ENCODE measurements around the gene PTPRD.

Gene PTPRD

DNA sequence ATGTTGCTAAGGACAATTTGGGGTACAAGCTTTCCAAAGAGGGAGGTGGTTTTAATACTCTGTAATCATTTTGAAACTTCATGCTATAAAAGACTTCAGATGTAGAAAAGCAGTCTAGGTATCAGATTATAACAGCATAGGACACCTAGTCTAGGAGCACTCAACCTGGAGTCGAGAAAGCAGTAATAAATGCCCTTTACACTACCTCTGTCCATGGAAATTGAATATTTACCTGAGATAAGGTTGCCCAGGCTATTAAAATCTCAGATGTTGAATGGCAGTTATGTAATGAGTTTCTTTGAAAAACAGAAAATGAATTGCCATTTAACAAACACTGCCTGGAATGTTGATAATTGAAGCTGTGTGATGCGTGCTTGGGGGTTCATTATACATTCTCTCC, 2251.4 kb downstream of the PTPRD start:
- H3K4me3 ChIP-seq (ENCODE audit: low read depth, low read length) = no peak overlapping the region

DNA sequence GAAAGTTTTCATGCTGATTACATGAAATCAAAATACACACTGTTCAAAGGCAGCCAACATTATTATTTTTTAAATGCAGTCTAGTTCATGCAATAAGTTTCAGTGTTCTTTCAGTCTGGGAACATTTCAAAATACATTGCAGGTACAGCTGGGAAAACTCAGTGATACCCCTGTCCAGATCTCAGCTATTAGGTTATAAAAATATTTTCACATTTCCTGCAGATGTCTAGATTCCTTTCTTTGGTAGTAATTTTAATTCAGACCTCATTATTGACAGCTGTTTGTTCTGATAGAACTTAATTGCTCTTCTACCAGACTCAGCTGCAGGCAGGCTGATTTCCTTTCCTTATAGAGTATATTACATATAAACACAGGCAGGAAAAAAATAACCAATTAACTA, 2256.4 kb downstream of the PTPRD start:
- TF ChIP-seq, protein P1, sequence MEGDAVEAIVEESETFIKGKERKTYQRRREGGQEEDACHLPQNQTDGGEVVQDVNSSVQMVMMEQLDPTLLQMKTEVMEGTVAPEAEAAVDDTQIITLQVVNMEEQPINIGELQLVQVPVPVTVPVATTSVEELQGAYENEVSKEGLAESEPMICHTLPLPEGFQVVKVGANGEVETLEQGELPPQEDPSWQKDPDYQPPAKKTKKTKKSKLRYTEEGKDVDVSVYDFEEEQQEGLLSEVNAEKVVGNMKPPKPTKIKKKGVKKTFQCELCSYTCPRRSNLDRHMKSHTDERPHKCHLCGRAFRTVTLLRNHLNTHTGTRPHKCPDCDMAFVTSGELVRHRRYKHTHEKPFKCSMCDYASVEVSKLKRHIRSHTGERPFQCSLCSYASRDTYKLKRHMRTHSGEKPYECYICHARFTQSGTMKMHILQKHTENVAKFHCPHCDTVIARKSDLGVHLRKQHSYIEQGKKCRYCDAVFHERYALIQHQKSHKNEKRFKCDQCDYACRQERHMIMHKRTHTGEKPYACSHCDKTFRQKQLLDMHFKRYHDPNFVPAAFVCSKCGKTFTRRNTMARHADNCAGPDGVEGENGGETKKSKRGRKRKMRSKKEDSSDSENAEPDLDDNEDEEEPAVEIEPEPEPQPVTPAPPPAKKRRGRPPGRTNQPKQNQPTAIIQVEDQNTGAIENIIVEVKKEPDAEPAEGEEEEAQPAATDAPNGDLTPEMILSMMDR (conservative IDR thresholded peaks at IDR 0.05; ENCODE audit: low read depth, low read length) = no peak
- no peak overlapping the region for H3K4me3 ChIP-seq (ENCODE audit: low read depth, low read length)
- DNase-seq (ENCODE audit: low read depth) = no peak

More for the DNA sequence above, 2251.4 kb downstream of the PTPRD start:
- TF ChIP-seq, protein P1 (conservative IDR thresholded peaks at IDR 0.05; ENCODE audit: low read depth, low read length) = no peak
- no peak for DNase-seq (ENCODE audit: low read depth)

DNA sequence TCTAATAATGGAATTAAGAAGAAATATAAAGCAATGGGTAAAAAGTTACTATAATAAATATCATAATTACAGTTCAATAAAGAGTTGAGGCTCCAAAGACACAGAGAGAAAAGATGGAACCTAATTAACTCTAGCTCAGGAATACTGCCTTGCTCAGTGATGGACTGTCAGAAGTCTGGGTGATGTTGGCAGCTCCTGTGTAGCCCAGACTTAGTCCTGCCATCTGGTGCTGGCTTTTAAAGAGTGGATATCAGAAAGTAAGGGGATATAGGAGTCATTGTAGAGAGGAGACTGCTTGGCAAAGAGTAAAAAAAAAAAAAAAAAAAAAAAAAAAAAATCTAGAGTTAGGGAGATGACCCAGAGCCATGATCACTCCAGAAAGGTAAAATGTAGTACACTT, 2261.4 kb downstream of the PTPRD start:
- DNase-seq (ENCODE audit: low read depth) = no peak
- TF ChIP-seq, protein P1 (conservative IDR thresholded peaks at IDR 0.05; ENCODE audit: low read depth, low read length) = no peak
- H3K4me3 ChIP-seq (ENCODE audit: low read depth, low read length) = no peak overlapping the region

DNA sequence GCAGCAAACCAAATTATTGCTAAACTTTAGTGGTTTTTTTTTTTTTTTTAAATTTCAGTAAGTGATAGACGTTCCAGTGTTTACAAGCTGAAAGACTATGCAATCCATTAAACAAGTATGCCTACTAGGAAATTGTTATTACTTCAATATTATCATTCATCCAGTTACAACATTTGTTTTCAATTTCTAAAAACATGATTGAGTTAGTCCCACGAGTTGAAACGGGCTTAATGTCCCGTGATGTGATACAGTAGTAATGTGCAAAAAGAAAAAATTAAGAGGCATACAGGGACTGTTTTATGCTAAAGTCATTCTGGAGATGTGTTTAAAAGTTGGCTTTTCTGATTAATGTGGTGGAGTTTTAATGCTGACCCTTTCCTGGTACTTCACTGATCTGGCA, 2262.9 kb downstream of the PTPRD start:
- H3K4me3 ChIP-seq (ENCODE audit: low read depth, low read length) = no peak overlapping the region
- TF ChIP-seq, protein P1 (conservative IDR thresholded peaks at IDR 0.05; ENCODE audit: low read depth, low read length) = no peak
- DNase-seq (ENCODE audit: low read depth) = no peak

DNA sequence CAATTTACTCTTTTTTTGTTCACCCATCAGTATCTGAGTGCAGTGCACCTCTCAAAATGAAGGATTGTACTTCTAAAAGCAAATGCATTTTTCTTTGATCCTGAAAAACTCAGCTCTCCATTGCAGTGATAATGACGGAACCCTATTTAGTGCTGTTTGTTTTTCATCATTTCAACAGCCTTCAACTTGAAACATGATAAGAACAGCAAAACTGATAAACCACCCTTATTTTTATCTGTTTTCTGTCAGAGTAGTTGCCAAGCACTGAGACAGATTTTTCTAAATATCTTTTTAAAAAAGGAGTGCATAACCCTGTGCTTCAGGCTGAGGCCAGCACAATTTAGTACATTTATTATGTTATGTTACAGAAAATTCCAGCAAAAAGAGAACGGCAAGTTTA, 2263.4 kb downstream of the PTPRD start:
- no peak overlapping the region for H3K4me3 ChIP-seq (ENCODE audit: low read depth, low read length)
- TF ChIP-seq, protein P1 (conservative IDR thresholded peaks at IDR 0.05; ENCODE audit: low read depth, low read length) = no peak
- DNase-seq (ENCODE audit: low read depth) = no peak

DNA sequence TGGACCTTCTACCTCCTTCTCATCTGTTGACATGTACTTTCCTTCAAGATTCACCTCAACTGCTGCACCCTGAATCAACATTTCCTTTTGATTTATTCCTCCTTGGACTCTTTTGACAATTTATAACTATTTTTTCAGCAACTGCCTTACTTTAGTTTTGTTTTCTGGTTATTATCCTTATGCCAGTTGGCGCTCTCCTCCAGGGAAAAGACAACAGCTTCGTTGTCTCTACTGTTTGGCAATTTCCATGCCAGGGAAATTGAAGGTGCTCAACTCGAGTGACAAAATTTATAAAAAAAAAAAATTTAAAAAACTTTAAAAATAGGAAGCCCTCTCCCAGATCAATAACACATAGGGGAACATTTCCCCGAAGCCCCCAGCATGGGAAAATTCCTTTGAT, 2264.0 kb downstream of the PTPRD start:
- TF ChIP-seq, protein P1 (conservative IDR thresholded peaks at IDR 0.05; ENCODE audit: low read depth, low read length) = no peak
- no peak overlapping the region for H3K4me3 ChIP-seq (ENCODE audit: low read depth, low read length)
- DNase-seq (ENCODE audit: low read depth) = no peak

DNA sequence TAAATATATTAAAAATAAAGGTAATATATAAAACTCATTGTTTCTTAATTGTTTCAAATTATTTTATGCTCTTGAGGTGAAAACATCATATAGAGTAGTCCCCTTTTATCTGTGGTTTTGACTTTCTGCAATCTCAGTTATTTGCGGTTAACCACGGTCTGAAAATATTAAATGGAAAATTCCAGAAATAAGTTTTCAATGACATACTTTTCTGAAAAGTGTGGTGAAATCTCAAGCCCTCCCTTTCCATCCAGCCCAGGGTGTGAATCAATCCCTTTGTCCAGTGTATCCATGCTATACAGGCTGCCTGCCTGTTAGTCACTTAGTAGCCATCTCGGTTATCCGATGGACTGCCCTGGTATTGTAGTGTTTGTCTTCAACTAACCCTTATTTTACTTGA, 2266.5 kb downstream of the PTPRD start:
- no peak overlapping the region for H3K4me3 ChIP-seq (ENCODE audit: low read depth, low read length)
- DNase-seq (ENCODE audit: low read depth) = peak; percentile 41
- TF ChIP-seq, protein P1 (conservative IDR thresholded peaks at IDR 0.05; ENCODE audit: low read depth, low read length) = no peak

Measured in choroid plexus epithelial cell (primary cell).